Measurements from ENCODE around the gene UNC5A.

DNA sequence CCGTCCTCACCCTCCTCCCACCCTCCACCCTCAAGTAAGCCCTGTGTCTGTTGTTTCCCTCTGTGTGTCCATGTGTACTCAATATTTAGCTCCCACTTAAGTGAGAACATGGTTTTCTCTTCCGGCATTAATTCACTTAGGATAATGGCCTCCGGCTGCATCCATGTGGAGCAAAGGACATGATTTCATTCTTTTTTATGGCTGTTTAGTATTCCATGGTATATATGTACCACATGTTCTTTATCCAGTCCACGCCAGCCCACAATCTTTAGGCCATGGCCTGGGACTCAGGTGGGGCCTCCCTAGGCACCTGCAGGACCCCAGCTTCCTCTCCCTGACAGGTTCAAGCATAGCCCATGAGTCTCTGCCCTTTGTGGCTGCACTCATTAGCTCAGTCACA is 22.9 kb downstream of the UNC5A start:
- TF ChIP-seq GATA2 (IDR thresholded peaks at IDR 0.05; ENCODE audit: low read depth, low read length) (no peak), GATA3 (IDR thresholded peaks at IDR 0.05; ENCODE audit: low read depth, low read length) (no peak)
